Rectal smooth muscle tissue (tissue), 1 donor: ENCODE measurements around the gene ATP11A.

ENCODE experiments used
- H3K27ac ChIP-seq: one replicate; pipeline ENCODE4 v1.7.0; 2013; ENCODE audit warnings: low read depth, low read length, inconsistent platforms
- H3K27me3 ChIP-seq: one replicate; pipeline ENCODE4 v1.7.0; 2013; ENCODE audit warnings: low read length; ENCODE audit not compliant: control insufficient read depth, insufficient read depth
- H3K36me3 ChIP-seq: one replicate; pipeline ENCODE4 v1.7.0; 2013; ENCODE audit warnings: low read length; ENCODE audit not compliant: control insufficient read depth, insufficient read depth
- H3K4me1 ChIP-seq: one replicate; pipeline ENCODE4 v1.7.0; 2013; ENCODE audit warnings: low read length; ENCODE audit not compliant: control insufficient read depth, insufficient read depth
- H3K4me3 ChIP-seq: one replicate; pipeline ENCODE4 v1.7.0; 2013; ENCODE audit warnings: low read length
- H3K9ac ChIP-seq: one replicate; pipeline ENCODE4 v1.7.0; 2013; ENCODE audit warnings: low read length

ATP11A gene

GRCh38 chr13:112842931-112843391 lies 153.1 kb downstream of the ATP11A start:
- peaks cover 10% of the 10 kb centered on the region for H3K4me1 ChIP-seq
- H3K27ac ChIP-seq: peak overlapping the region; percentile 33
- H3K4me3 ChIP-seq: peak overlapping the region; percentile 22
- no peak overlapping the region for H3K9ac ChIP-seq
- H3K27me3 ChIP-seq: no peaks in the 10 kb centered on the region
- H3K36me3 ChIP-seq: peaks cover 2% of the 10 kb centered on the region

GRCh38 chr13:112843392-112844111 lies 153.7 kb downstream of the ATP11A start:
- Histone ChIP-seq H3K36me3 (peaks cover 2% of the 10 kb centered on the region), H3K9ac (no peak overlapping the region), H3K27me3 (no peaks in the 10 kb centered on the region), H3K4me3 (peak overlapping the region; percentile 22), H3K4me1 (peaks cover 10% of the 10 kb centered on the region), H3K27ac (peak overlapping the region; percentile 33)

DNA sequence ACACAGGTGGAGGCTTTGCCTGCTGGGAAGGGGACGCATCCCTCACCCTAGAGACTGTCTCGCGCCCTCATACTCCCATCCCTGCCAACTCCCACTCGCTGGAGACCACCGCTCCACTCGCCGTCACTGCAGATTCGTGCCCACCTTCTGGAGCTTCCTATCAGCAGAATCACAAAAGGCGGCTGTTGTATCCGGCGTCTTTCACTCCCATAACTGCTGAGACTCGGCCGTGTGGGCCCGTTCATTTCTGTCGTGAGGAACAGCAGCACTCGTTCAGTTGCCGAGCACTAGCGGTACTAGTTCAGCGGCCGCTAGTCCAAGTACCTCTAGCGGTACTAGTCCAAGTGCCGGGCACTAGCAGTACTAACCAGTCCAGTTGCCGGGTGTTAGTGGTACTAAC lies 154.6 kb downstream of the ATP11A start:
- no peak overlapping the region for H3K9ac ChIP-seq
- no peak overlapping the region for H3K4me3 ChIP-seq
- H3K27me3 ChIP-seq: no peaks in the 10 kb centered on the region
- peaks cover 2% of the 10 kb centered on the region for H3K36me3 ChIP-seq
- no peak overlapping the region for H3K27ac ChIP-seq
- H3K4me1 ChIP-seq: peaks cover 10% of the 10 kb centered on the region

- Histone ChIP-seq H3K27me3 (no peaks in the 10 kb centered on the region), H3K4me1 (peaks cover 10% of the 10 kb centered on the region), H3K36me3 (no peaks in the 10 kb centered on the region), H3K4me3 (no peak overlapping the region), H3K27ac (no peak overlapping the region), H3K9ac (no peak overlapping the region)
These were observed 155.0 kb downstream of the ATP11A start for GRCh38 chr13:112844879-112845278.

GRCh38 chr13:112845511-112846144 lies 155.8 kb downstream of the ATP11A start:
- no peaks in the 10 kb centered on the region for H3K36me3 ChIP-seq
- H3K4me3 ChIP-seq: no peak overlapping the region
- H3K9ac ChIP-seq: no peak overlapping the region
- peaks cover 10% of the 10 kb centered on the region for H3K4me1 ChIP-seq
- H3K27ac ChIP-seq: no peak overlapping the region
- H3K27me3 ChIP-seq: no peaks in the 10 kb centered on the region

DNA sequence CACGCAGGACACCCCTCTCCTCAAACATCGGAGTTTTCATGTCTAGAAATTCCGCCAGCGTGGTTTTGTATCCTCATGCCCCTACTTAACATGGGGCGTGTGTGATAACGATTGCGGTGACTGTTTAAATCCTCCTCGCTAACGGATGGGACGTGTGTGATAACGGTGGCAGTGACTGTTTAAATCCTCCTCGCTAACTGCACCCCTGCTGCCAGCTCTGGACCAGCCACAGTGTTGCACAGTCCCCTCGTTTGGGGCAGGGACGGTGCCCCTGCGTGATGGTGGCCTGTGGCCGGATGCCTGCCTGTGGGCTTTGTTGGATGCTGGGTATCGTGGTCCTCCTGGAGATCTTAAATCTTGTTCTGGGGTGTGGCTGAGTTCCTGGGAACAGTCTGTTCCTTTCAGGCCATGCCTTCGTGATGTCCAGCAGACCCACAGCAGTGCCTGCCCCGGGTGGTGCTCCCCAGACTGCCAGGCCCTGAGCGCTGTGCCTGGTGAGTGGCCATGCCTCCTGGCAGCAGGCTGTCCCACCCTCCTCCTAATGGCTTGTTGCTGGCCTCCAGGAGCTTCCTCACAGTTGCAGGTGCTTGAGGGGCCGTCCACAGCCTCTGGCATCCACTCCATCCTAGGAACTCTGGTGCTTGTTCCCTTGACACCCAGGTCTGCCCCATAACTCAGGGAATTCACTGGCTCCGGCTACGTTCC lies 156.7 kb downstream of the ATP11A start:
- Histone ChIP-seq H3K27me3 (no peaks in the 10 kb centered on the region), H3K4me1 (peaks cover 10% of the 10 kb centered on the region), H3K36me3 (no peaks in the 10 kb centered on the region), H3K27ac (no peak overlapping the region), H3K4me3 (no peak overlapping the region), H3K9ac (no peak overlapping the region)

DNA sequence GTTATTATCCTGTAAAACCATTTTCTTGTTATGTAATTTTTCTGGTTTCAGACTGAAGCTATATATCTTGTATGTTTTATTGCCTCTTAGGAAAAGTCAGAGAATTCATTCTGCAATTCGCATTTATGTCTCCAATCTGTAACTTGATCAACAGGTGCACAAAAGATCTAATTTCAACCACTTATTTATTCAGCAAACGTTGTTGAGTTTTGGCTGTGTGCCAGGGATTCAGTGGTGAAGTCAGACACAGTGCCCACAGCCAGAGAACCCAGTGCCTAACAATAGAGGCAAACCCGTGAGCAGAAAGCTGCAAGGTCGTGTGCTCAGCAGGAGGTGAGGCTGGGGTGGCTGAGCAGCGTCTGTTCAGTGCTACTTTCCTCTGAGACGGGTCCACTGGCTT lies 159.7 kb downstream of the ATP11A start:
- H3K9ac ChIP-seq: no peak overlapping the region
- H3K36me3 ChIP-seq: no peaks in the 10 kb centered on the region
- no peak overlapping the region for H3K4me3 ChIP-seq
- no peak overlapping the region for H3K27ac ChIP-seq
- H3K27me3 ChIP-seq: no peaks in the 10 kb centered on the region
- H3K4me1 ChIP-seq: no peaks in the 10 kb centered on the region

GRCh38 chr13:112850273-112850672 lies 160.4 kb downstream of the ATP11A start:
- Histone ChIP-seq H3K4me1 (no peaks in the 10 kb centered on the region), H3K4me3 (no peak overlapping the region), H3K36me3 (no peaks in the 10 kb centered on the region), H3K9ac (no peak overlapping the region), H3K27me3 (no peaks in the 10 kb centered on the region), H3K27ac (no peak overlapping the region)

GRCh38 chr13:112851107-112852038 lies 161.5 kb downstream of the ATP11A start:
- no peaks in the 10 kb centered on the region for H3K36me3 ChIP-seq
- H3K4me3 ChIP-seq: no peak overlapping the region
- H3K27me3 ChIP-seq: no peaks in the 10 kb centered on the region
- H3K27ac ChIP-seq: no peak overlapping the region
- H3K9ac ChIP-seq: no peak overlapping the region
- no peaks in the 10 kb centered on the region for H3K4me1 ChIP-seq

DNA sequence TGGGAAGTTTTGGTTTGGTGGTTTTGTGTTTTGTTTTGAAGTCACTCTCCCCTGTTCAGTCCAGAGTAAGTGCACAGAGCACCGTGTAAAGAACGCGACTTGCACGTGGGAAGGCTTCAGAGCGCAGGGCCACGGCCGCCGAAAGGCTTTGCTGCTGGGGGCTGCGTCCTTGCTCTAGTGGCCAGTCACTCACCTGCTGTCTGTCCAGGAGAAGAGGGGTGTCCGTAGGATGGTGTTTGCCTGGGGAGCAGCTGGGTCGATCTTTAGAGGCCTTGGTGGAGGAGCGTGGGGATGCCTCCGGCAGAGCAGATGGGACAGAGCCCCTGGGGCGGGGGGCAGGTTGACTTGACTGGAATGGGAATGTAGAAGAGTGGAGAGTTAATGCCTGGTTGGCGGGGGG lies 162.6 kb downstream of the ATP11A start:
- no peak overlapping the region for H3K9ac ChIP-seq
- no peaks in the 10 kb centered on the region for H3K4me1 ChIP-seq
- no peaks in the 10 kb centered on the region for H3K27me3 ChIP-seq
- H3K27ac ChIP-seq: no peak overlapping the region
- H3K4me3 ChIP-seq: no peak overlapping the region
- H3K36me3 ChIP-seq: no peaks in the 10 kb centered on the region

DNA sequence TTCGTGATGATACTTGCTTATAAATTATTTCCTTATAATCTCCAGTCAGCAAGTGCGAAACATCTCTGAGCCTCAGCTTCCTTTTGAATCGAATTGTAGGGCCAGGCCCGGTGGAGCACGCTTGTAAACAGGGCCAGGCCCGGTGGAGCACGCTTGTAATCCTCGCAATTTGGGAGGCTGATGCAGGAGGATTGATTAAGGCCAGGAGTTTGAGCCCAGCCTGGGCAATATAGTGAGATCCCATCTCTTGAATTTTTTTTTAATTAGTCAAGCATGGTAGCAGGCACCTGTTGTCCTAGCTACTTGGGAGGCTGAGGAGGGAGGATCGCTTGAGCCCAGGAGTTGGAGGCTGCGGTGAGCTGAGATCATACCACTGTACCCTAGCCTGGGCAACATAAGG lies 163.0 kb downstream of the ATP11A start:
- no peaks in the 10 kb centered on the region for H3K27me3 ChIP-seq
- peaks cover 2% of the 10 kb centered on the region for H3K36me3 ChIP-seq
- H3K4me1 ChIP-seq: no peaks in the 10 kb centered on the region
- H3K9ac ChIP-seq: no peak overlapping the region
- H3K27ac ChIP-seq: no peak overlapping the region
- no peak overlapping the region for H3K4me3 ChIP-seq

- no peaks in the 10 kb centered on the region for H3K4me1 ChIP-seq
- H3K36me3 ChIP-seq: peaks cover 9% of the 10 kb centered on the region
- no peaks in the 10 kb centered on the region for H3K27me3 ChIP-seq
- no peak overlapping the region for H3K27ac ChIP-seq
- no peak overlapping the region for H3K4me3 ChIP-seq
- H3K9ac ChIP-seq: no peak overlapping the region
These were observed 164.5 kb downstream of the ATP11A start for GRCh38 chr13:112854321-112854720.
